M059J (cell line): ENCODE data around the gene PRKAR2A. TPM values are rescaled to one million over a fixed set of nuclear protein-coding genes. Genes with fewer than 3 reads are reported as not detected.
A peak's percentile ranks its signal among the peaks of the same experiment; 100 is the strongest.
"Not testable (repeated sequence)": the region's sequence is repeated elsewhere in the genome, so short reads cannot be mapped to it uniquely, and the experiment has no call there.

Experiments used
- DNase-seq: peaks from one replicate; pipeline ENCODE4 v3.0.0-alpha.2; 2012; ENCODE audit warnings: low read depth
- total RNA-seq: library from RNA; depleted of rRNA; stranded (reverse); fragments of >200 nt; shearing (Covaris generic); gene quantifications from 2 replicates; pipeline ENCODE4 v1.2.3, GENCODE V29; 2014

Gene PRKAR2A
- total RNA-seq, 1 experiment from 2014 or later = 23.5 TPM

- DNase-seq = no peak
Observed at GRCh38 chr3:48782046-48782445, 65.6 kb downstream of the PRKAR2A start.

- not testable (repeated sequence) for DNase-seq
Observed at GRCh38 chr3:48778565-48778964, 69.1 kb downstream of the PRKAR2A start.

GRCh38 chr3:48776854-48777253, 70.8 kb downstream of the PRKAR2A start:
- no peak for DNase-seq

GRCh38 chr3:48770192-48770502, 77.5 kb downstream of the PRKAR2A start:
- no peak for DNase-seq

GRCh38 chr3:48765376-48765775, 82.3 kb downstream of the PRKAR2A start:
- DNase-seq = no peak

GRCh38 chr3:48762816-48763215, 84.9 kb downstream of the PRKAR2A start:
- no peak for DNase-seq

- not testable (repeated sequence) for DNase-seq
Observed at GRCh38 chr3:48759991-48760540, 87.6 kb downstream of the PRKAR2A start.

- DNase-seq = not testable (repeated sequence)
Observed at GRCh38 chr3:48759531-48759930, 88.1 kb downstream of the PRKAR2A start.

GRCh38 chr3:48759071-48759470, 88.6 kb downstream of the PRKAR2A start:
- DNase-seq = no peak

GRCh38 chr3:48756640-48757039, 91.0 kb downstream of the PRKAR2A start:
- DNase-seq = no peak

GRCh38 chr3:48750856-48751255, 96.8 kb downstream of the PRKAR2A start:
- no peak for DNase-seq

- DNase-seq = no peak
Observed at GRCh38 chr3:48748754-48749153, 98.9 kb downstream of the PRKAR2A start.

GRCh38 chr3:48747706-48748105, 100.0 kb downstream of the PRKAR2A start:
- no peak for DNase-seq

- DNase-seq = no peak
Observed at GRCh38 chr3:48747015-48747615, 100.6 kb downstream of the PRKAR2A start.

GRCh38 chr3:48743773-48744172, 103.9 kb downstream of the PRKAR2A start:
- no peak for DNase-seq

GRCh38 chr3:48741226-48741625, 106.4 kb downstream of the PRKAR2A start:
- not testable (repeated sequence) for DNase-seq

GRCh38 chr3:48739955-48740823, 107.5 kb downstream of the PRKAR2A start:
- DNase-seq = peak; percentile 58

- DNase-seq = no peak
Observed at GRCh38 chr3:48739617-48739954, 108.1 kb downstream of the PRKAR2A start.

GRCh38 chr3:48738926-48739616, 108.6 kb downstream of the PRKAR2A start:
- no peak for DNase-seq

- DNase-seq = no peak
Observed at GRCh38 chr3:48738144-48738536, 109.5 kb downstream of the PRKAR2A start.

GRCh38 chr3:48735075-48735767, 112.5 kb downstream of the PRKAR2A start:
- DNase-seq = not testable (repeated sequence)

GRCh38 chr3:48734541-48734940, 113.1 kb downstream of the PRKAR2A start:
- not testable (repeated sequence) for DNase-seq
